ENCODE data around the gene ZBTB5.

DNA sequence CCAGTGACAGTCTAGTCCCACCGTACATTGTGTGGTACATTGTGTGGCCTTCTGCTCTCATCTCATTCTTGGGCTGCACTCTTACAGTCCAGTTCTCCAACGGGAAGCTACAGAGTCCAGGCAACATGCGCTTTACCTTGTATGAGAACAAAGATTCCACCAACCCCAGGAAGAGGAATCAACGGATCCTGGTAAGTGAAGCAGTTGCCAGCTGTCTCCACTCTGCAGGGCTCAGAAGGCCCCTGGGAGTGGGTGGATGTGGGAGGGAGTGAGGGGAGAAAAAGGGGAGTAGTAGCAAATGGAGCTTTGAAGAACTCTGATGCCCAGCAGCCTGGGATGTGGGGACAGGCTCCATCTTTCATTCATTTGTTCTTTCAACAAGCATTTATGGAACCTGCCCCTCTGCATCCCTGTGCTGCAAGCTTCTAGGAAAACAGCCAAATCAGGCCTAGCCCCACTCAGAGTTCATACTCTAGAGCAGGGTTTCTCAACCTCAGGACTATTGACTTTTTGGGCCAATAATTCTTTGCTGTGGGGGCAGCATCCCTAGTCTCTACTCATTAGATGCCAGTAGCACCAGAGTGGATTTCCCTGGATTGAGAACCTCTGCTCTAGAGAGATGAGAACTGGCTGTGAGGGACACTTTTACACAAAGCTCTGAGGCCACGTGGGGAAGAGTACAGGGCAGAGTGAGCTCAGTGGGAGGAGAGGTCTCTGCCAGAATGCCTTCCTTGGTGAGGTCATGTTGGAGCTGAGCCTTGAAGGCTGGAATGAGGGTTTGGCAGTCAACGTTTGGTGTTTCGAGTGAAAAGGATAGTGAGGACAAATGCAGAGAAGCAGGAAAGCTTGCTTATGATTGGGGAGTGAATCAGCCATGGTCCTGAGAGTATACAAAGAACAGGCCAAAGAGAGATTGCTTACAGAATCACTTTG is 21.6 kb upstream of the ZBTB5 start:
- TF ChIP-seq, protein P1, sequence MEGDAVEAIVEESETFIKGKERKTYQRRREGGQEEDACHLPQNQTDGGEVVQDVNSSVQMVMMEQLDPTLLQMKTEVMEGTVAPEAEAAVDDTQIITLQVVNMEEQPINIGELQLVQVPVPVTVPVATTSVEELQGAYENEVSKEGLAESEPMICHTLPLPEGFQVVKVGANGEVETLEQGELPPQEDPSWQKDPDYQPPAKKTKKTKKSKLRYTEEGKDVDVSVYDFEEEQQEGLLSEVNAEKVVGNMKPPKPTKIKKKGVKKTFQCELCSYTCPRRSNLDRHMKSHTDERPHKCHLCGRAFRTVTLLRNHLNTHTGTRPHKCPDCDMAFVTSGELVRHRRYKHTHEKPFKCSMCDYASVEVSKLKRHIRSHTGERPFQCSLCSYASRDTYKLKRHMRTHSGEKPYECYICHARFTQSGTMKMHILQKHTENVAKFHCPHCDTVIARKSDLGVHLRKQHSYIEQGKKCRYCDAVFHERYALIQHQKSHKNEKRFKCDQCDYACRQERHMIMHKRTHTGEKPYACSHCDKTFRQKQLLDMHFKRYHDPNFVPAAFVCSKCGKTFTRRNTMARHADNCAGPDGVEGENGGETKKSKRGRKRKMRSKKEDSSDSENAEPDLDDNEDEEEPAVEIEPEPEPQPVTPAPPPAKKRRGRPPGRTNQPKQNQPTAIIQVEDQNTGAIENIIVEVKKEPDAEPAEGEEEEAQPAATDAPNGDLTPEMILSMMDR (IDR thresholded peaks at IDR 0.05): no peak
- no peak for TF ChIP-seq POLR2A (IDR thresholded peaks at IDR 0.05)
